Astrocyte of the cerebellum (primary cell): ENCODE results near the gene PLXNA1.
A peak's percentile ranks its signal among the peaks of the same experiment; 100 is the strongest.

ENCODE experiments used
- DNase-seq: peaks from one replicate; pipeline ENCODE4 v3.0.0-alpha.2; 2011; ENCODE audit warnings: low read depth
- H3K4me3 ChIP-seq: 2 replicates; pipeline ENCODE4 v1.5.1; 2011; ENCODE audit warnings: mild to moderate bottlenecking, low read depth, low read length, moderate library complexity
- in situ Hi-C: cut with HindIII; loops from 2 replicates; pipeline ENCODE4 v1.10.0; 2017; ENCODE audit warnings: low sequenced_read_pairs
- TF ChIP-seq, protein P1 (sequence below): IDR thresholded peaks from 2 replicates; pipeline ENCODE4 v1.5.1; 2012; ENCODE audit warnings: low read length, low read depth, moderate library complexity, mild to moderate bottlenecking; ENCODE audit errors: missing control alignments

Gene PLXNA1

GRCh38 chr3:126993436-126993835 is 10.5 kb downstream of the PLXNA1 start:
- TF ChIP-seq, protein P1, sequence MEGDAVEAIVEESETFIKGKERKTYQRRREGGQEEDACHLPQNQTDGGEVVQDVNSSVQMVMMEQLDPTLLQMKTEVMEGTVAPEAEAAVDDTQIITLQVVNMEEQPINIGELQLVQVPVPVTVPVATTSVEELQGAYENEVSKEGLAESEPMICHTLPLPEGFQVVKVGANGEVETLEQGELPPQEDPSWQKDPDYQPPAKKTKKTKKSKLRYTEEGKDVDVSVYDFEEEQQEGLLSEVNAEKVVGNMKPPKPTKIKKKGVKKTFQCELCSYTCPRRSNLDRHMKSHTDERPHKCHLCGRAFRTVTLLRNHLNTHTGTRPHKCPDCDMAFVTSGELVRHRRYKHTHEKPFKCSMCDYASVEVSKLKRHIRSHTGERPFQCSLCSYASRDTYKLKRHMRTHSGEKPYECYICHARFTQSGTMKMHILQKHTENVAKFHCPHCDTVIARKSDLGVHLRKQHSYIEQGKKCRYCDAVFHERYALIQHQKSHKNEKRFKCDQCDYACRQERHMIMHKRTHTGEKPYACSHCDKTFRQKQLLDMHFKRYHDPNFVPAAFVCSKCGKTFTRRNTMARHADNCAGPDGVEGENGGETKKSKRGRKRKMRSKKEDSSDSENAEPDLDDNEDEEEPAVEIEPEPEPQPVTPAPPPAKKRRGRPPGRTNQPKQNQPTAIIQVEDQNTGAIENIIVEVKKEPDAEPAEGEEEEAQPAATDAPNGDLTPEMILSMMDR, result no peak
- H3K4me3 ChIP-seq, result no peak overlapping the region
- in situ Hi-C loops, result no loop called here
- no peak for DNase-seq

DNA sequence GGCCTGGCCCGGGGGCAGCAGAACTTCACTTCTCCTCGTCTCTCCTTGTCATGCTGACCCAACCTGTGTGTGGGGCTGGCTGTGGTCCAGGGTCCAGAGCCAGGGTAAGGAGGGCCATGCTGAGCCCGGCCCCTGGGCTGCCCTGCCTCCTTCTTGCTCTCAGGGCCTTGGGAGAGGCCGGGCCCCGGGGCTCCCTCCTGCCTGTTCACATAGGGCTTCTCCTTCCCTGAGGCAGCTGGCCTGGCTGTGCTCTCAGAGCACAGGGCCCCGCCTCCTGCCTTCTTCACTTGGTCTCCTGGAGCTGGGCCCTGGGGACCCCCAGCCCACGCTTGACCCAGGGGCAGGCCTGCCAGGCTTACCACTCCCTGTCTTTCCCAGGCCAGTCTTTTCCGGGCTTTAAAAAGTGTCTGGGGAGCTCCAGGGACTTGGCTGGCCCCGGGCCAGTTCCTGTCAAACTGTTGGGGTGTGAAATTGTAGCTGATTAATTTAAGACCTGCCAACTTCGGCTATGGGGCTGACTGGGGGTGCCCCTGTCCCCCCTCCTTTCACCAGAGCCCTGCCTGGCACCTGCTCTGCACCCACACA is 11.8 kb downstream of the PLXNA1 start:
- TF ChIP-seq, protein P1, result no peak
- H3K4me3 ChIP-seq, result no peak overlapping the region
- no peak for DNase-seq
- in situ Hi-C loops, result no loop called here

- in situ Hi-C loops, result no loop called here
- TF ChIP-seq, protein P1, result no peak
- no peak for DNase-seq
- H3K4me3 ChIP-seq, result no peak overlapping the region
Observed at GRCh38 chr3:126995254-126995780, 12.4 kb downstream of the PLXNA1 start.

DNA sequence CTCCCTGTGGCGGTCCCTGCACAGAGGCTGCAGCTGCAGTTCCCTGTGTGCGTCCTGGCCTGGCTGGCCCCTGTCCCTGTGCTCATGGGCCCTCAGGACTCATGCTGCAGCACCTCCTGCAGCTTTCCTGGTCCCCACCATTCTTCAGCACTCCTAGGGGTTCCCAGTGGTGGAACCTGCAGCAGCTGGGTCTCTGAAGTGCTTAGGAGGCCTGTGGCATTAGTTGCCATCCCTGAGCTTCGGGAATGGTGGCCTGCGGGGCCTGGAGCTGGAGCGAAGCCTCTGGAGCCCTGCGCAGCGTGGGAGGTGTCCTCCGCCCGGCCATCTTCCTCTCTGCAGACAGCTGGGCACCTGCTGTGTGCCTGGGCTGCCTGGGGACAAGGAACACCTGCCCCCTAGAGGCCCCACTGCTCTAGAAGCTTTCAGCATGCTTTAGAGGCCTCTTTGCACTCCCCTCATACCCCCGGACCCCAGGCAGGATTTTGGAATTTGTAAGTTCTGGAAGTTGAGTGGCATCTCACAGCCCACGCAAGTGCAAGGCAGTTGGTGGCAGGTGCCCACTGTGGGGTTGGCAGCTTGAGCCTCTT is 13.1 kb downstream of the PLXNA1 start:
- no peak overlapping the region for H3K4me3 ChIP-seq
- in situ Hi-C loops, result no loop called here
- DNase-seq, result no peak
- TF ChIP-seq, protein P1, result peak; percentile 34

DNA sequence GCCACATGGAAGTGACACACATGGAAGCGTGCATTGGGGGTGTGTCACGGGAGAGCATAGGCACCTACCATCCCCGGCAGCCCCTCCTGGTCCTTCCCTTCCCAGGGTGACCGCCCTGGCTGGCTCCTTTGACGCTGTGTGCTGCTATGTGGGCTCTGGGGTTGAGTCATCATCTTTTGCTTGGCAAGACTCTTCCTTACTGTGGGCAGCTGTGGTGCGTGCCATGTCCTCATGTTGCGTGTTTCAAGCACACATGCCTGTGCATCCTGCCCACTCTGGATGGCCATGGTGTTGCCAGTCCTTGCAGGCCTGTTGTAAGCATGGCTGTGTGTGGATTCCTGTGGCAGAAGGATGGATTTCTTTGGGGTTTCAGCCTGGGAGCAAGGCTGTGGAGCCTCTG is 14.0 kb downstream of the PLXNA1 start:
- in situ Hi-C loops, result no loop called here
- no peak overlapping the region for H3K4me3 ChIP-seq

GRCh38 chr3:126997455-126998038 is 14.6 kb downstream of the PLXNA1 start:
- no peak overlapping the region for H3K4me3 ChIP-seq
- in situ Hi-C loops, result no loop called here
- DNase-seq, result no peak
- TF ChIP-seq, protein P1, result no peak

More for the DNA sequence above, 14.0 kb downstream of the PLXNA1 start:
- DNase-seq, result no peak
- TF ChIP-seq, protein P1, result no peak
